SK-N-SH treated with all-trans-retinoic acid at 6 μM for 48 hours (cell line): Measurements from ENCODE around the gene FCAMR.

ENCODE experiments used
- ATAC-seq: fragments of 200-7000 bp; cut with Tn5 transposase; 3 replicates; pipeline ENCODE4 v1.9.1; 2020; ENCODE audit warnings: mild to moderate bottlenecking, moderate library complexity
- ARNTL ChIP-seq: fragments of 450-650 bp; formaldehyde crosslinking; IDR thresholded peaks from 2 replicates; pipeline ENCODE4 v1.5.0; 2020; ENCODE audit warnings: low read depth, mild to moderate bottlenecking, moderate library complexity, borderline replicate concordance
- BACH2 ChIP-seq: fragments of 250-450 bp; sonication (Bioruptor Pico); IDR thresholded peaks from 2 replicates; pipeline ENCODE4 v1.9.0; 2021; ENCODE audit warnings: mild to moderate bottlenecking, borderline replicate concordance
- CSDC2 ChIP-seq: fragments of 250-450 bp; sonication (Bioruptor Pico); IDR thresholded peaks from 2 replicates; pipeline ENCODE4 v1.5.0; 2020; ENCODE audit warnings: mild to moderate bottlenecking, moderate library complexity
- ESRRG ChIP-seq: fragments of 250-450 bp; sonication (Bioruptor Pico); IDR thresholded peaks from 2 replicates; pipeline ENCODE4 v1.6.1; 2021; ENCODE audit warnings: mild to moderate bottlenecking
- GLIS3 ChIP-seq: fragments of 250-450 bp; sonication (Bioruptor Pico); IDR thresholded peaks from 2 replicates; pipeline ENCODE4 v1.5.0; 2020; ENCODE audit warnings: mild to moderate bottlenecking, moderate library complexity
- OSR1 ChIP-seq: fragments of 250-450 bp; sonication (Bioruptor Pico); IDR thresholded peaks from 2 replicates; pipeline ENCODE4 v1.8.0; 2022; ENCODE audit warnings: moderate library complexity, mild to moderate bottlenecking, inconsistent platforms
- PATZ1 ChIP-seq: fragments of 250-450 bp; sonication (Bioruptor Pico); IDR thresholded peaks from 2 replicates; pipeline ENCODE4 v1.8.0; 2020; ENCODE audit warnings: mild to moderate bottlenecking, moderate library complexity, borderline replicate concordance
- PPARA ChIP-seq: fragments of 250-450 bp; sonication (Bioruptor Pico); IDR thresholded peaks from 2 replicates; pipeline ENCODE4 v1.5.0; 2020; ENCODE audit warnings: mild to moderate bottlenecking, borderline replicate concordance
- RARB ChIP-seq: fragments of 250-450 bp; sonication (Bioruptor Pico); IDR thresholded peaks from 2 replicates; pipeline ENCODE4 v1.8.0; 2021; ENCODE audit warnings: mild to moderate bottlenecking, moderate library complexity
- SNAI2 ChIP-seq: fragments of 250-450 bp; sonication (Bioruptor Pico); IDR thresholded peaks from 2 replicates; pipeline ENCODE4 v1.5.0; 2020; ENCODE audit warnings: mild to moderate bottlenecking, moderate library complexity
- TCF4 ChIP-seq: fragments of 250-450 bp; sonication (Bioruptor Pico); IDR thresholded peaks from 2 replicates; pipeline ENCODE4 v1.8.0; 2021; ENCODE audit warnings: mild to moderate bottlenecking, moderate library complexity, borderline replicate concordance
- TOX ChIP-seq: fragments of 250-450 bp; sonication (Bioruptor Pico); IDR thresholded peaks from 2 replicates; pipeline ENCODE4 v1.8.0; 2021; ENCODE audit warnings: mild to moderate bottlenecking, moderate library complexity, borderline replicate concordance
- TSHZ2 ChIP-seq: fragments of 250-450 bp; sonication (Bioruptor Pico); IDR thresholded peaks from 2 replicates; pipeline ENCODE4 v1.5.0; 2020; ENCODE audit warnings: mild to moderate bottlenecking, moderate library complexity
- ZC3H10 ChIP-seq: fragments of 250-450 bp; sonication (Bioruptor Pico); IDR thresholded peaks from 2 replicates; pipeline ENCODE4 v1.5.1; 2021; ENCODE audit warnings: mild to moderate bottlenecking, moderate library complexity
- ZFP3 ChIP-seq: fragments of 250-450 bp; sonication (Bioruptor Pico); IDR thresholded peaks from 2 replicates; pipeline ENCODE4 v1.5.0; 2020; ENCODE audit warnings: mild to moderate bottlenecking, moderate library complexity
- ZFP30 ChIP-seq: fragments of 450-650 bp; formaldehyde crosslinking; IDR thresholded peaks from 2 replicates; pipeline ENCODE4 v1.5.0; 2022; ENCODE audit warnings: mild to moderate bottlenecking, moderate library complexity
- ZNF565 ChIP-seq: fragments of 450-650 bp; formaldehyde crosslinking; conservative IDR thresholded peaks from 2 replicates; pipeline ENCODE4 v1.5.0; 2020; ENCODE audit warnings: low read depth, mild to moderate bottlenecking, moderate library complexity
- ZNF70 ChIP-seq: fragments of 450-650 bp; formaldehyde crosslinking; IDR thresholded peaks from 2 replicates; pipeline ENCODE4 v1.5.0; 2020; ENCODE audit warnings: mild to moderate bottlenecking, moderate library complexity
- ZNF8 ChIP-seq: fragments of 450-650 bp; formaldehyde crosslinking; IDR thresholded peaks from 2 replicates; pipeline ENCODE4 v1.5.0; 2020; ENCODE audit warnings: mild to moderate bottlenecking, moderate library complexity
- TF ChIP-seq, protein P1 (sequence below): fragments of 250-450 bp; sonication (Bioruptor Pico); IDR thresholded peaks from 2 replicates; pipeline ENCODE4 v1.5.1; 2021; ENCODE audit warnings: mild to moderate bottlenecking, moderate library complexity
- TF ChIP-seq, protein P2 (sequence below): fragments of 250-450 bp; sonication (Bioruptor Pico); IDR thresholded peaks from 2 replicates; pipeline ENCODE4 v1.8.0; 2021; ENCODE audit warnings: low read depth, mild to moderate bottlenecking, moderate library complexity, borderline replicate concordance

FCAMR gene

DNA sequence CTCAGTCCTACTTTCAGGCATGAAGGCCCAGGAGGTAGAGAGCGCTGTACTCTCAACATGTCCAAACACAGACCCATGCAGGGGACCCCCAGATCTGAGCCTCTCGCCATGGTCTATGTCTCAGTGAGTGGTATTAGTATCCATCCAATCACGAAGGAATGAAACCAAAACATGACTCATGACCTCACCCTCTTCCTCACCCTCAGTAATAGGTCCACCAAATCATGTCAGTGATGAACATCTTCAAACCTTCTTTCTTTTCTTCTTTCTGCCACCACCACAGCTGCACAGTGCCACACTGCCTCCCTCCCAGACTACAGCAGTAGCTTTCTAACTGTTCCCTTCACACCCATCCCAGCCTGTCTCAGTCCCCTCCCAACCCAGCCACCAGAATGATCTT is 45.5 kb upstream of the FCAMR start (continued):
- TF ChIP-seq GLIS3 (CRISPR knock-in tag) (no peak), ZFP3 (CRISPR knock-in tag) (no peak), BACH2 (CRISPR knock-in tag) (no peak), ZFP30 (CRISPR knock-in tag) (no peak)

DNA sequence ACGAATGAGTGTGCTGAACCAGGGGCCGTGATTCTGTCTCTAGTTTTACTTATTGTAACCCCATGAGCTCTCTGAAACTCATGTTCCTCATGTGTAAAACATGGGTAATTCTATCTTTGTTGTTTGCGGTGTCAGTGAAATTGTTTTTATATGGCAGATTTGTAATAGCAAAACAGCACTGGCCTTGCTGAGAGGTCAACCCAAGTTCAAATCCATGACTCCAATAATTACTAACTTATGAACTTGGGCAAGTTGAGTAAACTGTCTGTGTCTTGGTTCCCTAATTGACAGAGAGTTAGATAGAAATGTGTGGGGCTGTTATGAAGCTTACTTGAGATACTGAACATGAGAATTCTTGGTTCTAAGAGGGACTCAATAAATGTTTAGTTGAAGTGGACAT is 44.5 kb upstream of the FCAMR start:
- TF ChIP-seq ZC3H10 (CRISPR knock-in tag) (no peak), BACH2 (CRISPR knock-in tag) (no peak), PATZ1 (CRISPR knock-in tag) (no peak), CSDC2 (CRISPR knock-in tag) (no peak), TCF4 (CRISPR knock-in tag) (no peak), PPARA (no peak), ZNF565 (CRISPR knock-in tag) (no peak), ARNTL (CRISPR knock-in tag) (no peak), ZNF8 (CRISPR knock-in tag) (no peak), GLIS3 (CRISPR knock-in tag) (no peak), ESRRG (CRISPR knock-in tag) (no peak), ZFP30 (CRISPR knock-in tag) (no peak), OSR1 (CRISPR knock-in tag) (no peak), SNAI2 (CRISPR knock-in tag) (no peak), TOX (CRISPR knock-in tag) (no peak), ZNF70 (no peak), RARB (CRISPR knock-in tag) (no peak)
- TF ChIP-seq, protein P1, sequence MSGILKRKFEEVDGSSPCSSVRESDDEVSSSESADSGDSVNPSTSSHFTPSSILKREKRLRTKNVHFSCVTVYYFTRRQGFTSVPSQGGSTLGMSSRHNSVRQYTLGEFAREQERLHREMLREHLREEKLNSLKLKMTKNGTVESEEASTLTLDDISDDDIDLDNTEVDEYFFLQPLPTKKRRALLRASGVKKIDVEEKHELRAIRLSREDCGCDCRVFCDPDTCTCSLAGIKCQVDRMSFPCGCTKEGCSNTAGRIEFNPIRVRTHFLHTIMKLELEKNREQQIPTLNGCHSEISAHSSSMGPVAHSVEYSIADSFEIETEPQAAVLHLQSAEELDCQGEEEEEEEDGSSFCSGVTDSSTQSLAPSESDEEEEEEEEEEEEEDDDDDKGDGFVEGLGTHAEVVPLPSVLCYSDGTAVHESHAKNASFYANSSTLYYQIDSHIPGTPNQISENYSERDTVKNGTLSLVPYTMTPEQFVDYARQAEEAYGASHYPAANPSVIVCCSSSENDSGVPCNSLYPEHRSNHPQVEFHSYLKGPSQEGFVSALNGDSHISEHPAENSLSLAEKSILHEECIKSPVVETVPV = no peak
- no peak for ATAC-seq

DNA sequence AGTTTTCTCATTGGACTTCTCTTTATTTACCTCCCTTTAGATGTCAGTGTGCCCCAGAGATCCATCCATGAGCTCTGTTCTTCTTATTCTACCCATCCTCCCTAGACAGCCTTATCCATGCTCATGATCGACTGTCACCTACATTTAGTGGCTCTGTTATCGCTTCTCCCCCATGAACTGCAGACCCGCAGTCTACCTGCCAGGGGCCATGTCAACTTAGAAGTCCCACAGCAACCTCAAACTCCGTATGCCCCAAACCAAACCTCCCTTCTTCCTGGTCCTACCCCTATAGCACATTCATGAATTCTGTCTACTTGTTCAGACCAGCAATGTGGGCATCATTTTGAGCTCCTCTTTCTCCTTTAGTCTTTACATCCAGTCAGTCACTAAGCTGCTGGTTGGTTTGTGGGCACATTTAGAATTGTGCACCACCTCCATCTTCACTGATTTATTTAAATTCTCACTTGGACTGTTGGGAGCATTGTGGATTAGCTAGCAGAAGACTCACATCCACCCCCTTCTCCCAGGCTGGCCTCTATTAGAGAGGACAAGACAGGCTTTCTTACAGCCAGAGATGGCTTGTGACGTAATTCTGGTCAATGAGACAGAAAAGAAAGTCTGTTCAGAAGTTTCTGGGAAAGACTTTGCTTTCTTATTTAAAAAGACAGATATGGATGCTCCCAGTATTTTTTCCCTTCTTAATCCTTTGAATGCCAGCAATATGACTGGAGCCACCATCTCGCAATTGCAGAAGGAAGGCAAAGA is 43.2 kb upstream of the FCAMR start:
- TF ChIP-seq PATZ1 (CRISPR knock-in tag) = no peak
- TF ChIP-seq ESRRG (CRISPR knock-in tag) = no peak
- TF ChIP-seq CSDC2 (CRISPR knock-in tag) = no peak
- no peak for TF ChIP-seq ZNF70
- TF ChIP-seq ZNF8 (CRISPR knock-in tag) = no peak
- TF ChIP-seq, protein P2, sequence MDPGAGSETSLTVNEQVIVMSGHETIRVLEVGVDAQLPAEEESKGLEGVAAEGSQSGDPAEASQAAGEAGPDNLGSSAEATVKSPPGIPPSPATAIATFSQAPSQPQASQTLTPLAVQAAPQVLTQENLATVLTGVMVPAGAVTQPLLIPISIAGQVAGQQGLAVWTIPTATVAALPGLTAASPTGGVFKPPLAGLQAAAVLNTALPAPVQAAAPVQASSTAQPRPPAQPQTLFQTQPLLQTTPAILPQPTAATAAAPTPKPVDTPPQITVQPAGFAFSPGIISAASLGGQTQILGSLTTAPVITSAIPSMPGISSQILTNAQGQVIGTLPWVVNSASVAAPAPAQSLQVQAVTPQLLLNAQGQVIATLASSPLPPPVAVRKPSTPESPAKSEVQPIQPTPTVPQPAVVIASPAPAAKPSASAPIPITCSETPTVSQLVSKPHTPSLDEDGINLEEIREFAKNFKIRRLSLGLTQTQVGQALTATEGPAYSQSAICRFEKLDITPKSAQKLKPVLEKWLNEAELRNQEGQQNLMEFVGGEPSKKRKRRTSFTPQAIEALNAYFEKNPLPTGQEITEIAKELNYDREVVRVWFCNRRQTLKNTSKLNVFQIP (CRISPR knock-in tag) = no peak
- no peak for TF ChIP-seq SNAI2 (CRISPR knock-in tag)
- TF ChIP-seq RARB (CRISPR knock-in tag) = no peak
- no peak for ATAC-seq

GRCh38 chr1:207010726-207011125 is 40.5 kb upstream of the FCAMR start:
- TF ChIP-seq TSHZ2 (CRISPR knock-in tag) (no peak), ARNTL (CRISPR knock-in tag) (no peak), ZFP30 (CRISPR knock-in tag) (no peak), OSR1 (CRISPR knock-in tag) (no peak), TOX (CRISPR knock-in tag) (no peak), CSDC2 (CRISPR knock-in tag) (no peak)
- TF ChIP-seq, protein P2 (CRISPR knock-in tag) = no peak
- TF ChIP-seq, all 23 proteins: peak for 0
- ATAC-seq = no peak
